GM19099 (cell line): ENCODE data around the gene ARID3A.

Experiments used
- POLR2A ChIP-seq: IDR thresholded peaks from 3 replicates; pipeline ENCODE4 v1.6.1; 2011; ENCODE audit warnings: low read depth; ENCODE audit not compliant: insufficient read length; ENCODE audit errors: extremely low read depth

Gene ARID3A

GRCh38 chr19:945401-946252, 19.8 kb downstream of the ARID3A start:
- TF ChIP-seq POLR2A: no peak

DNA sequence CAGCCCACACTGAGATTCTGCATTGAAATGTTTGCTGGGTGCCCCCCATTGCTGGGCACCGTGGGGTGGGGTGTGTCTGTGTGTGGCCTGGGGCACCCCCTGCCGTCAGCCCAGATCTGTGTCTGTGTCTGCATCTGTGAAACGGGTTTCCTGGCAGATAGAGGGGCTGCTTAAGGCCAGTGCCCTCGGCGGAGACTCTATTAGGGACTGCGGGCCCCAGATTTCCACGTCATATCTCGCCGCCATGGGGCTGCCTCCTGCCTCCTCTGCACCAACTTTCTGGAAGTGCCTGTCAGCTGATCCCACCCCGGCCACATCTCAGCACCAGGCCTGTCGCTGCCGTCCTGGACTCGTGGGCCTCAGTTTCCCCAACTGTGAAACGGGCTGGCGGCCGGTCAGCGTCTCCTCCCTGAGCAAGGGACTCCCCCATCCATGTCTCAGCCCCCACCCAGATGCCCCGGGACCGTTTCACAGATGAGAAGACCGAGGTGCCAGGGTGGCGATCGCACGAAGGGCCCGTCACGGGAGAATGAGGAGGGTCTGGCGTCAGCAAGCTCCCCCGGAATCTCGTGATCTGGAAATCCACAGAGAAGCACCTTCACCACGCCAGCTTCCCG, 21.4 kb downstream of the ARID3A start:
- no peak for TF ChIP-seq POLR2A

GRCh38 chr19:947707-948539, 22.1 kb downstream of the ARID3A start:
- peak; percentile 46 for TF ChIP-seq POLR2A

- TF ChIP-seq POLR2A: peak; percentile 10
These were observed 23.1 kb downstream of the ARID3A start for GRCh38 chr19:948842-949496.

DNA sequence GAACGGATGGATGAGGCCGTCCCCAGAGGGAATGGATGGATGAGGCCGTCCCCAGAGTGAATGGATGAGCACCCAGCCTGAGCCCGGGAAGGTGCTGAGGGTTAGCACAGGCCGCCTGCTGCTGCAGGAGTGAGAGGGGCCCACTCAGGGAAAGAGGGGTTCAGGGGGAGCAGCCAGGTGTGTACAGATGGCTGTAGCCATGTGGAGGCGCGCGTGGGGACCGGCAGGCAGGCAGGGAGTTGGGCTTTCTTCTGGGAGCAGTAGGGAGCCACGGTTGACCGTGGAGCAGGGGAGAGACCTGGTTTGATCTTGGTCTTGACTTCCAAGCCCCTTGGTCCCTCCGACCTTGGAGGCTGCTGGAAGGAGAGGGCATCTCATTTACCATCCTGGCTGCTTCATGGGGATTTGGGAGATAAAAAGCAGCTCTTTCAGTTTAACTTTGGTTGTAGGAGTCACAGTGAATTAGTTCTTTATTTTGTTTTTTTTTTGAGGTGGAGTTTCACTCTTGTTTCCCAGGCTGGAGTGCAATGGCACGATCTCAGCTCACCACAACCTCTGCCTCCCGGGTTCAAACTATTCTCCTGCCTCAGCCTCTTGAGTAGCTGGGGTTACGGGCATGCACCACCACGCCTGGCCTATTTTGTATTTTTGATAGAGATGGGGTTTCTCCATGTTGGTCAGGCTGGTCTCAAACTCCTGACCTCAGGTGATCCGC, 24.7 kb downstream of the ARID3A start:
- TF ChIP-seq POLR2A: no peak

DNA sequence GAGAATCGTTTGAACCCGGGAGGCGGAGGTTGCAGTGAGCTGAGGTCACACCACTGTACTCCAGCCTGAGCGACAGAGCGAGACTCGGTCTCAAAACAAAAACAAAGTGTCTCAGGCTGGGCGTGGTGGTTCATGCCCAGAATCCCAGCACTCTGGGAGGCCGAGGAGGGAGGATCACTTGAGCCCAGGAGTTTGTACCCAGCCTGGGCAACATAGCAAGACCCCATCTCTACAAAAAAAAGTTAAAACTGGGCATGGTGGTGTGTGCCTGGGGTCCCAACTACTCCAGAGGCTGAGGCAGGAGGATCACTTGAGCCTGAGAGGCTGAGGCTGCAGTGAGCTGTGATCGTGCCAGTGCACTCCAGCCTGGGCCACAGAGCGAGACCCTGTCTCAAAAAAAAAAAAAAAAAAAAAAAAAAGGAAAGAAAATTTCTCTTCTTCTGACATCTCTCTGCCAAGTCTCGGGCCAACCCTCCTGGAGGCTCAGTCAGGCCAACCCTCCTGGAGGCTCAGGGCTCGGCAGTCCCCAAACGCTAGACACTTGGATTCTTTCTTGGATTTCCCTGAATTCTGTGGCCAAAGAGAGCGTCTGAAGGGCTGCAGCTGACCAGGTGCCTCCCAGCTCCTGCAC, 26.3 kb downstream of the ARID3A start:
- TF ChIP-seq POLR2A: no peak

GRCh38 chr19:952680-953444, 27.0 kb downstream of the ARID3A start:
- TF ChIP-seq POLR2A: no peak

DNA sequence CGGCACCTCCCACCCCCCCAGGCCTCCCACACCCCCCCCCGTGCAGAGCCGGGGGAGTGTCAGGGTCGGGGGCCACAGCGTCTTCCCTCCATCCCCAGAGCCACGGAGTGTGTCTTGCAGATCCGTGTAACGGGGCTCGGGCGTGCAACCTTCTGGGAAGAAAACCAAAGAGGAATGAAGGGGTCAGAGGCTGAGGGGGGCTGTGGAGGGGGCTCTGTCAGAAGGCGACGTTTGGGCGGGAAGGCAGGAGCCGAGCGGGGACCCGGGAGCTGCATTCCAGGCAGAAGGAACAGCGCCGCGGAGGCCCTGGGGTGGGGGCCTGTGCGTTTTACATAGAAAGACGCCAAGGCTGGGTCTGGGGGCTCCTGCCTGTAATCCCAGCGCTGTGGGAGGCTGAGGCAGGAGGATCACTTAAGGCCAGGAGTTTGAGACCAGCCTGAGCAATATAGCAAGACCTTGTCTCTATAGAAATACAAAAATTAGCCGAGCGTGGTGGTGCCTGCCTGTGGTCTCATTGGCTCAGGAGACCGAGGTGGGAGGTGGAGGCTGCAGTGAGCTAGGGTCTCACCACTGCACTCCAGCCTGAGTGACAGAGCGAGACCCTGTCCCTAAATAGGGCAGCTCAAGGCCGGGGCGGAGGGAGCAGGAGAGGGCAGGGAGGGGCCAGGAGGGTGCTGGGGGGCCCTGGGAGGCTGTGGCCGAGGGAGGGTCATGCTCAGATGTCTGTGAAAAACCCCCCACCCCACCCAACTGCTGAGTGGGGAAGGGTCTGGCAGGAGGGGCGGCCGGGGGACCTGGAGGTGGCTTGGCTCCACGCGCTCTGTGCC, 27.8 kb downstream of the ARID3A start:
- no peak for TF ChIP-seq POLR2A

- no peak for TF ChIP-seq POLR2A
These were observed 28.4 kb downstream of the ARID3A start for GRCh38 chr19:954272-954671.

DNA sequence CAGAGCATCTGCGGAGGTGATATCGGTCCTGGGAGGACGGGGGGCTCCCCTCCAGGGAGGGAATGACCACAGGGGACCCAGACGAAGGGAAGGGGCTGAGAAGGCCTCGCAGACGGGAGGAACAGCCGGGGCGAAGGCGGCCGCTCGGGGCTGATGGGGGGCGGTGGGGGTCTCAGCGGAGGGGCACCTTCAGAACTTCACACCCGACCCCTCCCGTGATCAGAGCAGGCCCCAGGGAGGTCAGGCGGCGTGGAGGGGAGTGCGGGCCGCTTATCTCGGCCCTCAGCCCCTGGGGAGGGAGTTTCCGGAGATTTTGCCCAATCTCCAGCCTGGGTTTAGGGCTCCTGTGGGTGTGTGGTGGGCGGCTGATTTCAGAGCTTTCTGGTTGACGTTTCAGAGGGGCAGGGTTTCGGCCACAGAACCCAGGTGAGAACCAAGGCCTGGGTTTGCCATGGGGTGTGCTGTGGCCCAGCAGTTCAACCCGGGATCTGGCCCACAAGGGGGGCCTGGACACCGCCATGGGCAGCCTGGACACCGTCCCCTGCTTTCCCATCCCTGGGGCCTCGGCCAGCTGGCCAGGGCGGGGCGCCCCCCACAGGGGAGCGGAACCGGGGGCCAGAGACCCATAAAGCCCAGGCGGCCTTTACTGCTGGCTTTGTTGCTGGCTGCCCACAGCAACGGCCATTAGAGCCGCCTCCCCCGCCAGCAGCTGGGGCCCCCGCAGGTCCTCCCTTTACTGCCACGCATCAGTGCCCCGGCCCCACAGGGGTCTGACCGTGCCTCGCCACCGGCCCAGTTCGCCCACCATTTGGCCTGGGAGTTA, 29.0 kb downstream of the ARID3A start:
- TF ChIP-seq POLR2A: peak; percentile 41

DNA sequence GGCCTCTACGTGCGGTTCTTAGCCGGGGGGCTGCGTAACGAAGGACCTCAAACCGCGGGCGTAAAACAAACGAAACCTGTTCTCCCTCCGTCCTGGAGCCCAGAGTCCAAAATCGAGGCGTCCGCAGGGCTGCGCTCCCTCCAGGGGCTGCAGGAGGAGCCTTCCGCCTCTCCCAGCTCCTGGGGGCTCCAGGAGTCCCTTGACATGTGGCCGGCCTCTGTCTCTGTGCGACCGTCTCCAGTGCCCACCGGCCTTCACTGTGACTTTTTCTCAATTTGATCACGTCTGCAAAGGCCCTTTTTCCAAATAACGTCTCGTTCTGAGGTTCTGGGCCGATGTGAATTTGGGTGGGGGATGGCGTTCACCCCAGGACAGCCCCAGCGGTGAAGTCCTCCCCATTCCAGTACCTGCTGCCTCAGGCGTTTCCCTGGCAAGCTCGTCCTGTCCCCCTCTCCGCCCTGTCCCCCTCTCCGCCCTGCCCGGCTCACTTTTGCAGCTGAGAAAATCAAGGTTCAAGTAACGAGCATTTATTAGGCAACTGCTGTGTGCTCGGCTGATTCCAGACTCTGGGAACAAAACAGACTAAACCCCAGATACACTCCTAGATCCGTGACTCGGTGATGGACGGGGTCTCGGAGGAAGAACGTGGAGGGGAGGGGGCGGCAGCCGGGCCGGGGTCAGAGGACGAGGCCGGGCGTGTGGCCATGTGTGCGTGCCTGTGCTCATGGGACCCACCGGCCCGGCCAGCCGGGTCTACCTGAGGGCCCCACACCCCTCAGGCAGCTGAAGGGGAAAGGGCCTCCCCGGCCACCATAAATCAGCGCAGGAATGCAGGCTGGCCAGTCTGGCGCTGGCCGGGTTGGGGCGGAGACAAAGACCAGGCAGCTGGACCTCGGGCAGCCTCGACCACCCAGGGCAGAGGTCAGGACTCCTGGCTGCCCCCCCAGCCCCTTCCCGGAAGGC, 30.2 kb downstream of the ARID3A start:
- no peak for TF ChIP-seq POLR2A
